ENCODE results near the gene CD48.

The CD48 gene

GRCh38 chr1:160726114-160726497 is 14.5 kb upstream of the CD48 start:
- H3K9me3 ChIP-seq (ENCODE audit: insufficient read depth, low read depth, low read length): no peaks in the 10 kb centered on the region
- peaks cover 46% of the 10 kb centered on the region for H3K4me1 ChIP-seq (ENCODE audit: insufficient read depth, low read length, poor library complexity, severe bottlenecking)
- H3K79me2 ChIP-seq (ENCODE audit: insufficient read depth, low read length): no peaks in the 10 kb centered on the region
- TF ChIP-seq CTCF (conservative IDR thresholded peaks at IDR 0.05; ENCODE audit: low read length) (no peak), EZH2phosphoT487 (IDR thresholded peaks at IDR 0.05; ENCODE audit: borderline replicate concordance) (no peak)
- H3K4me2 ChIP-seq (ENCODE audit: low read depth, low read length, poor library complexity, severe bottlenecking): peak overlapping the region; percentile 45
- no peaks in the 10 kb centered on the region for H4K20me1 ChIP-seq (ENCODE audit: insufficient read depth, low read length, poor library complexity, severe bottlenecking)
- no peak overlapping the region for H3K4me3 ChIP-seq (ENCODE audit: low read length, poor library complexity, severe bottlenecking)
- H3F3A ChIP-seq (ENCODE audit: low read depth): no peaks in the 10 kb centered on the region
- no peak overlapping the region for H3K9ac ChIP-seq (ENCODE audit: low read depth, low read length, poor library complexity, severe bottlenecking)
- H3K36me3 ChIP-seq (ENCODE audit: insufficient read depth, low read length): no peaks in the 10 kb centered on the region
- H3K27me3 ChIP-seq (ENCODE audit: insufficient read depth, low read length, poor library complexity, severe bottlenecking): no peaks in the 10 kb centered on the region
- H2AFZ ChIP-seq (ENCODE audit: low read length): peak overlapping the region; percentile 54; the same call in 1 of the 2 replicates
- H3K9me2 ChIP-seq (replicated peaks; ENCODE audit: low read depth, low read length): no peaks in the 10 kb centered on the region

- no peaks in the 10 kb centered on the region for H3K79me2 ChIP-seq (ENCODE audit: insufficient read depth, low read length)
- H4K20me1 ChIP-seq (ENCODE audit: insufficient read depth, low read length, poor library complexity, severe bottlenecking): no peaks in the 10 kb centered on the region
- H2AFZ ChIP-seq (ENCODE audit: low read length): peak overlapping the region; percentile 45
- H3F3A ChIP-seq (ENCODE audit: low read depth): no peaks in the 10 kb centered on the region
- H3K4me2 ChIP-seq (ENCODE audit: low read depth, low read length, poor library complexity, severe bottlenecking): no peak overlapping the region
- H3K4me3 ChIP-seq (ENCODE audit: low read length, poor library complexity, severe bottlenecking): no peak overlapping the region
- no peak overlapping the region for H3K9ac ChIP-seq (ENCODE audit: low read depth, low read length, poor library complexity, severe bottlenecking)
- no peaks in the 10 kb centered on the region for H3K9me3 ChIP-seq (ENCODE audit: insufficient read depth, low read depth, low read length)
- H3K36me3 ChIP-seq (ENCODE audit: insufficient read depth, low read length): no peaks in the 10 kb centered on the region
- no peaks in the 10 kb centered on the region for H3K9me2 ChIP-seq (replicated peaks; ENCODE audit: low read depth, low read length)
- no peaks in the 10 kb centered on the region for H3K27me3 ChIP-seq (ENCODE audit: insufficient read depth, low read length, poor library complexity, severe bottlenecking)
- TF ChIP-seq EZH2phosphoT487 (IDR thresholded peaks at IDR 0.05; ENCODE audit: borderline replicate concordance) (no peak), CTCF (conservative IDR thresholded peaks at IDR 0.05; ENCODE audit: low read length) (peak; percentile 37)
- H3K4me1 ChIP-seq (ENCODE audit: insufficient read depth, low read length, poor library complexity, severe bottlenecking): peaks cover 49% of the 10 kb centered on the region
Observed at GRCh38 chr1:160724465-160725242, 13.0 kb upstream of the CD48 start.

- peaks cover 49% of the 10 kb centered on the region for H3K4me1 ChIP-seq (ENCODE audit: insufficient read depth, low read length, poor library complexity, severe bottlenecking)
Observed at GRCh38 chr1:160723332-160723731, 11.7 kb upstream of the CD48 start.

More at GRCh38 chr1:160723332-160723731, 11.7 kb upstream of the CD48 start:
- H2AFZ ChIP-seq (ENCODE audit: low read length): no peak overlapping the region
- no peaks in the 10 kb centered on the region for H3K79me2 ChIP-seq (ENCODE audit: insufficient read depth, low read length)
- no peak for TF ChIP-seq EZH2phosphoT487 (IDR thresholded peaks at IDR 0.05; ENCODE audit: borderline replicate concordance)
- TF ChIP-seq CTCF (conservative IDR thresholded peaks at IDR 0.05; ENCODE audit: low read length): no peak
- H3K9me2 ChIP-seq (replicated peaks; ENCODE audit: low read depth, low read length): no peaks in the 10 kb centered on the region
- H3K36me3 ChIP-seq (ENCODE audit: insufficient read depth, low read length): no peaks in the 10 kb centered on the region
- H4K20me1 ChIP-seq (ENCODE audit: insufficient read depth, low read length, poor library complexity, severe bottlenecking): no peaks in the 10 kb centered on the region
- no peaks in the 10 kb centered on the region for H3K27me3 ChIP-seq (ENCODE audit: insufficient read depth, low read length, poor library complexity, severe bottlenecking)
- H3K9me3 ChIP-seq (ENCODE audit: insufficient read depth, low read depth, low read length): no peaks in the 10 kb centered on the region
- H3K9ac ChIP-seq (ENCODE audit: low read depth, low read length, poor library complexity, severe bottlenecking): no peak overlapping the region
- peak overlapping the region; percentile 52 for H3K4me2 ChIP-seq (ENCODE audit: low read depth, low read length, poor library complexity, severe bottlenecking)
- no peak overlapping the region for H3K4me3 ChIP-seq (ENCODE audit: low read length, poor library complexity, severe bottlenecking)
- H3F3A ChIP-seq (ENCODE audit: low read depth): no peaks in the 10 kb centered on the region
